Placental pericyte (primary cell): Measurements from ENCODE around the gene TTC31. TPM values are rescaled to one million over a fixed set of nuclear protein-coding genes. Genes with fewer than 3 reads are reported as not detected.

Experiments used
- total RNA-seq: library from RNA; depleted of rRNA; stranded (reverse); fragments of >200 nt; gene quantifications from 2 replicates; pipeline ENCODE4 v1.2.3, GENCODE V29; 2012

The TTC31 gene
- 19.9 and 22.8 TPM in 2 replicates for total RNA-seq

DNA sequence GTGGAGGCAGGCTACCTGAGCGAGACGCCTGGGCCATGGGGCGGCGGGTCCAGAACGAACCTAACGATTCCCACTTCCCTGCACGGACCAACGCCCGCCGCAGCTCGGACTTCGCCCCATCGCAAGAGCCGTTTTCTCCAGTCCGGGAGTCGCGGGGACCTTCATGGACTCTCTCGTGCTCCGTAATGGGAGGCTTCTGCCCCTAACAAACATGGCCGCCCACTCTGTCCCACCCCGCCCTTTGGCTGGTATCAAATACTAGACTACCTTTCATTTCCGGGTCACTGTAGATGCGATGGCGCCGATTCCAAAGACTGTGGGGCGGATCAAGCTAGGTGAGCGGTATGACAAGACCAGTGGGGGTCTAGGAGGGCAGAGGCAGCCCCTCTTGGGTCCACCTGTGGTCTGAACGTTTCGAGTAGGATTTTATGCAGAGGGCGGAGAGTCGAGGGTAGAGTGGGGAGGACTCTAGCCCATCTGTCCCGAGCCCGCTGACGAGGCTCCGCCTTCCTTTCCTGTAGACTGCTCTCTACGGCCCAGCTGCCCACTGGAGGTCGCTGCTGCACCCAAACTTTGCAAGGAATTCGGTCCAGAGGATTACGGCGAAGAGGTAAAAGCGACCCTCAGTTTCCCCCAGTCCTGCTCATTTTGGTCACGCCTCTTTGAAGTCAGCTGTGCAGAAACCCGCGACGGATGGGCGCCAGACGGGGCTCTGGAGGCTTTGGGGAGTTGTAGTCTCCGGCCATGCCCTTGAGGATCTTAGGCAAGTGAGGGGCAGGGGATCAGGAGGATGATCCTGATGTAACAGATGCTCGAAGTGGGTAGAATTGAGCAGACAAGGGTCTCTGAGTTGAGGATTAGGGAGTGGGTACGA, at the start of gene TTC31, which contains the start of gene CCDC142:
Gene TTC31, plus strand, starts transcription at position 281 of the 874 bp plus-strand sequence. Its CDS starts 15 bp downstream, at position 296.
Gene CCDC142, minus strand, starts transcription at position 198 of the 874 bp plus-strand sequence. Its CDS starts 161 bp downstream, at position 37.

DNA sequence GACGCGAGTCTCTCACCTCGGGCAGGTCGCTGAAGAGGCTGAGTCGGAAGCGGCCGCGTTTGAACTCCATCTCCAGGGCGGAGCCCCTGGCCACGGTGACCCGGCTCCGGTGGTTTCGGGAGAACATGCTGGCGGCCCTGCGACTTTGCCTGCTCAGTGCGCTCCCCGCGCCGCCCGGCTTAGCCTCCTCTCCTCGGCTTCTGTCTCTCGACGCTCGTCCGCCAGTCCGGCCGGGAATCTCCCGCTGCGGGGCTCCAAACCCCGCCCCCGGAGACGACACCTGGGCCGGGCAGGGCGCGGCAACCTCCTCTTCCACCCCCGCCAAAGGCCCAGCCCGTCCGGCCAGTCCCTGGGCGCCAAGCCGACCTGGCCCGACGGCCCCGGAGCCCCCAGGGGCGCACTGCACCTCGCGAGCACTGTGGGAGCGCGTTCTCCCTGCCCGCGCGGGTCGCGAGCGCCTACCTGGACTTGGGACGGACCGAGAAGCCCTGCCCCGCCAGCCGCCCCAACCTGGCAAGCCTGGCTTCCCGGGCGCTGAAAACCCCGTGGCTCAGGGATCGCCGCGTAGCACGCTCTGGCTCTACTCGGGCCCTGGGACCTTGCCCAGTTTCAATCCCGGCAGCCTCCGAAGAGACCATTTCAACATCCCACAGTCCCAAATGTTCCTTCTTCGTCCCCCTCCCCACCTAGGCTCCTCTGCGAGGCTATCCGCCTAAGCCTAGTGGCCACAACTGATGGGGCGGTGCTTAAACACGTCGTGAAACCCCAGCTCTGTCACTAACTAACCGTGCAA, 41.0 kb upstream of the TTC31 start, which contains the start of gene RTKN:
Gene RTKN, minus strand, starts transcription at position 248 of the 793 bp plus-strand sequence. Its CDS starts 121 bp downstream, at position 127.

DNA sequence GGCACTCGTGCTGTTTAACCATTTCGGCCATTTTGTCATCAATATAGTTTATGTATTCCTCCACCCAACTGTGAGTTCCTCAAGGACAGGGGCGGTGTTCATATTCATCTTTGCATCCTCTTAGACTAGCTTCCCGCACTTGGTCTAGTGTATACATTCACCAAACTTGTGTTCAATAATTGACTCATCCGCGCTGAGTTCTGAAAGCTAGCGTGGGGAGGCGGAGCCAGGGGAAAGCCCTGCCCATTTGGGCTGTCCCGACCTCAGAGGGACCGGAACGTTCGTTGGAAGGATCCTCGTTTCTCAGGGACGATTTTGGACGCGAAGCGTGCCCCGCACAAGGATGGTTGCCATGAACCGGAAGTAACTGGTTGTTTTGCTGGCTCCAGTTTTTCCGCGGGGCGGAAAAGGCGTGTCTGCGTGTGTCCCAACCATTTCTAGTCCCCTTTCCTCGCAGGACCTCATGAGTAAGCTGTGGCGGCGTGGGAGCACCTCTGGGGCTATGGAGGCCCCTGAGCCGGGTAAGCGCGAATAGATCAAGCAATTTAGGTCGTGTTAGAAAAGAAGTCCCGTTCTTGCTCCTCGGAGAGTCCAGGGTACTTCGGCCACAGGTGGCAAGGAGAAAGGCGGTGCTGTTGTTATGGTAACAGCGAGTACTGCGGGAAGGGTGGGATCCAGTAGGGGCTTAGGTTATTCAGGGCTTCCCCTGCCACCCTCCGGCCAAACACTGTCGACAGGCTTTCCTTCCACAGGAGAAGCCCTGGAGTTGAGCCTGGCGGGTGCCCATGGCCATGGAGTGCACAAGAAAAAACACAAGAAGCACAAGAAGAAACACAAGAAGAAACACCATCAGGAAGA, 28.0 kb upstream of the TTC31 start, which contains the start of gene INO80B:
Gene INO80B, plus strand, starts transcription at position 434 of the 858 bp plus-strand sequence. Its CDS starts 30 bp downstream, at position 464.

DNA sequence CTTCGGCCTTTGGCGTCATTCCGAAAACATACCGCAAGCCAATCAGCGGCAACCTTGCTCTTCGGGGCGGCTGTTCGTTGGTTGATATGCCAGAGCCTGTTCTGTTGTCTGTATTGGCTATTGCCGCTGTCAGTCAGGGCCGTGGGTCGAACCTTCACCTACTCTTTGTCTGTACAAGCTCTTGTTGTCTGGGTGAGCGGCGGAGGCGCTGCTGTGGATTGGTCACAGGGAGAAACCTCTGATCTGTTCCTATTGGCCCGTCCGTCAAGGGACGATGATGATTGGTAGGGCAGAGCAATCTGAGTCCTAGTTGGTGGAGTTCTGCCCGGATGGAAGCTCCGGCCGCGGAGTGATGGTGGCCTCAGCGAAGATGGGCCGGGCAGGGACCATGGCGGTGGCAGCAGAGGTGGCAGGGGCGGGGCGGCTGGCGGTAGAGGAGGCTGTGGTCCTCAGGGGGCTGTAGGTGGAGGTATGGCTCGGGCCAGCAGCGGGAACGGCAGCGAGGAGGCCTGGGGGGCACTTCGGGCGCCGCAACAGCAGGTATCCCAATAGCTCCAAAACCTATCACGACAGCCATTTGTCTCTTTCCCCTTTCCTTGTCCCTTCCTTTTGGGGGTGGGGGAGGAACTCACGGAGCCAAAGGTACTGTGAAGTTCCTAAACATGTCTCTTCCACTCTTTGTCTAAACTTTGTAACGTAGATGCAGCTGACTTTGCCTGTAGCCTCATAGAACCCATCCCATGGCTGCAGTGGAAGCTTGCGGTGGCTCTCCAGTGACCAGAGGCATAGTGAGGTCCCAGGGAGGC, 24.5 kb upstream of the TTC31 start, which contains the start of gene WBP1:
Gene WBP1, plus strand, starts transcription at position 307 of the 806 bp plus-strand sequence. Its CDS starts 165 bp downstream, at position 472.

DNA sequence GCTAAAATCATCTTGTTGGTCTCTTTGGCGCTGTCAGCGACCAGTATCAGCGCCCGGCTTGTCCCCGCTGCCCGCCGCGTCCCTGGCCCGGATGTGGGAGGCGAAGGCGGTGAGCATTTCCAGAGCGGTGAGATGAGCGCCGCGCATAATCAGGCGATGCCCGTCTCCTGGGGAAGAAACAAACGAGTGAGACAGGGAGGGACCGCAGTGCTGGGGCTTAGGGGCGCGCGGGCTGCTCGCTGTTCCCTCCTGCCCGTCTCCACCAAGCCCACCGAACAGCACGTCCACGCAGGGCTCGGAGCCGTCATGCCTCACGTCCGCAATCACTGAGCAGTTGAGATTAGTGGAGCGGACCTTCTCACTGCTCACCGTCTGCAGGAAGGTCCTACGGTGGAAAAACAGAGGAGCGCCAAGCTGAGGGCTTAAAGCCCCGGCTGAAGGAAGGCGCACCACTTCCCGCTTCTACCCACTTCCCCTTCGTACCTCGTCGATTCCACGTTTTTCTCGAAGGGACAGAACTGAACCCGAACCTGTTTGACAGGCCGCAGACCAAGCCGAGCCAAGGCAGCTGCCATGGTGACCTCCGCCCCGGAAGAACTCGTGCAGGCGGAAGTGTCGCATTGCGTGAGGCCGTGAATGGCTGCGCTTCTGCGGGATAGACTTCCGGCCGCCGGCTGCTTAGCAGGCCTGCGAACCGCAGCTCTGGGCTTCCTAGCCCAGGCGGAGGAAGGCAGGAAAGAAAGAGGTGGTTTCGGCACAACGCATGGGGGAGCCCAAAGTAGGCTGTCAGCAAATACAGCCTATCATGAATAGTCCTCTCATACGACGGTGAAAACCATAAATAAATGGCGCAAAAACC, 10.6 kb upstream of the TTC31 start, which contains the start of gene MRPL53:
Gene MRPL53, minus strand, starts transcription at position 595 of the 859 bp plus-strand sequence. Its CDS starts 20 bp downstream, at position 575.

DNA sequence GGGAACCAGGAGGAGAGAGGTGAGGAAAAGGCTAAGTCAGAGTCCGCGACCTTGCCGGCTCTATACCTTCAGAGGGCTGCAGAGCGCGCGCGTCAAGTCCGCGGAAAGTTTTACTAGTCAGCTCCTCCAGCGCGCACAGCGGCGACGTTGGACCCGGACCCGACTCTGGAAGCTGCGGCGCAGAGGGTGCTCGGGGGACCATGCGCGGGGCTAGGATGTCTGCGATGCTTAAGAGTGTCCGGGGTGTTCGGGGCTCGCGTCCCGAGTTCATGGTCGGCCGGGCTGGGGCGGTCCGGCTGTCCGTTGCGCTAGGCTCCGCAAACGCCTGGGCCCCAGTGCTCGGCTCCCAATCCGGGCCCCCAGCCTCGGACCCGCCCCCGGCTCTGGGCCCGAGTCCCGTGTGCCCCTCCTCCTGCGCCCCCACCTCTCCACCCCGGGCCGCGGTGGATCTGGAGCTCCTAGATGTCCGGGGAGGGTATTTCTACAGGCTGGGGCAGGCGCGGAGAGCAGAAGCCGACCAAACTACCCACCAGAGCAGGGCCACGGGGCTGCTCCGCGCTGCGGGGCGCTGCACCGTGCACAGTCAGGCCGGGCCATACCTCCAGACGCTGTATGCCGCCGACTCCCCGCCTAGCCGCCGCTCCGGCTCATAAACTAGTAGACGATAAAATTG, 16.5 kb downstream of the TTC31 start, which contains the start of gene LBX2:
Gene LBX2, minus strand, starts transcription at position 337 of the 673 bp plus-strand sequence. Its CDS starts 66 bp downstream, at position 271.

DNA sequence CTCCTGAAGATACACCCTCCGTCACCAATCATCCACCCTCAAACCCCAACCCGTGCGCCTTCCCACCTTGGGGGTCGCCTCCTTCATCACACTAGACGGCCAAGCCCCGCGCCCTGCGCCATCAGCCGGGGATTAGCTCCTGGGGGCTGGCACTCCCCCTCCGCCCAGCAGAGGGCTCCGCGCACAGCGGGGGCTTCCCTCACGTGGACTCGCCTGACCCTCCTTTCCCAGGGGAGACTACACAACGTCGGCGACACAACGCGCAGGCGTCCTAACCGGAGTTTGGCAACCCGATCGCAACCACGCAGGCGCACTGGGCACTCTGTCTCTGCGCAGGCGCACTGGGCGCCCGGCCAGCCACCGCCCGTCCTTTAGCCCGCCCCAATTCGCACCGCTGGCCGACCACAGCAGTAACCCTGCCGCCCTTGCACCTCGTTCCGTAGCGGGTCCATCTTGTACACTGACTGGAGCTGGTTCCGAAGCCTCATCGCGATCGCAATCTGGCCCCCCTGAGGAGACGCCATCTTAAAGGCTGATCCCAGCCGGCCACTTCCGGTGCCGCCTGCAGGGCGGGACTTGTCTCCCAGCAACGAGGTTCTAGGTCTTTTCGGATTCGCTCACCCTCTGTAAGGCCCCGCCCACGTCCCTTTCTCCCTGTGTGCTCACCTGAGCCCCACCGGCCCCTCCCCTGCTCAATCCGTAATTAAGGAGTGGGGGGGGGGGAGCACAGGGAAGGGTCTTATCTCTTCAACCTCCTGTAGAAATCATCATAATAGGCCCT, 24.5 kb downstream of the TTC31 start, which contains the start of gene PCGF1:
Gene PCGF1, minus strand, starts transcription at position 551 of the 781 bp plus-strand sequence. Its CDS starts 27 bp downstream, at position 524.

DNA sequence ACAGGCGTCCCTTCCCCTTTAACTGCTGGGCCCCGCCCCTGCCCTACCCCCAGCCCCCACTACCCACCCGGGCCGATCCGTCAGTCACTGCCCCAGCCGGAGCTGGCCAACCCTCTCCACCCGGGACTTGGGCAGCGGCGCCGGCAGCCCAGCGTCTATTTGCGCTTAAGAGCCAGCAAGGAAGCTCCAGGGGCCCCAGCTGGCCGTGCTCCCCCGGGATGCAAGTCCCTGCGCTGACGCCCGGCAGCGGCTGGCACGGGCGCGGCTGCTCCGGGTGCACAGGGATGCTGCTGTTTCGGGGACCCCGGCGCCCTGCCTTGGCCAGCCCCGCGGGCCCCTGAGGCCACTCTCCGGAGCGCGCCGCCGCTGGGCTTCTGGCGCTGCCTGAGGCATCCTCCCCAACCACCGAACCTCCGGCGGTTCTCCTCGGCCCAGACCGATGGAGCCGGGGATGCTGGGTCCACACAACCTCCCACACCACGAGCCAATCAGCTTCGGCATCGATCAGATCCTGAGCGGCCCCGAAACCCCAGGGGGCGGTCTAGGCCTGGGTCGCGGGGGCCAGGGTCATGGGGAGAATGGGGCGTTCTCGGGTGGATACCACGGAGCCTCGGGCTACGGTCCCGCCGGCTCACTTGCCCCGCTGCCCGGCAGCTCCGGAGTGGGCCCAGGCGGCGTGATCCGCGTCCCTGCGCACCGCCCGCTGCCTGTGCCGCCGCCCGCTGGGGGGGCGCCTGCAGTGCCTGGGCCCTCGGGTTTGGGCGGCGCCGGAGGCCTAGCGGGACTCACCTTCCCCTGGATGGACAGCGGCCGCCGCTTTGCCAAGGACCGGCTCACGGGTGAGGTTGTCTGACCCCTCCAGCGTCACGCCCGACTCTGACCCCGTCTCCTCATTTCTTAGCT, 31.7 kb downstream of the TTC31 start, which contains the start of gene TLX2:
Gene TLX2, plus strand, starts transcription at position 83 of the 903 bp plus-strand sequence. Its CDS starts 357 bp downstream, at position 440.

DNA sequence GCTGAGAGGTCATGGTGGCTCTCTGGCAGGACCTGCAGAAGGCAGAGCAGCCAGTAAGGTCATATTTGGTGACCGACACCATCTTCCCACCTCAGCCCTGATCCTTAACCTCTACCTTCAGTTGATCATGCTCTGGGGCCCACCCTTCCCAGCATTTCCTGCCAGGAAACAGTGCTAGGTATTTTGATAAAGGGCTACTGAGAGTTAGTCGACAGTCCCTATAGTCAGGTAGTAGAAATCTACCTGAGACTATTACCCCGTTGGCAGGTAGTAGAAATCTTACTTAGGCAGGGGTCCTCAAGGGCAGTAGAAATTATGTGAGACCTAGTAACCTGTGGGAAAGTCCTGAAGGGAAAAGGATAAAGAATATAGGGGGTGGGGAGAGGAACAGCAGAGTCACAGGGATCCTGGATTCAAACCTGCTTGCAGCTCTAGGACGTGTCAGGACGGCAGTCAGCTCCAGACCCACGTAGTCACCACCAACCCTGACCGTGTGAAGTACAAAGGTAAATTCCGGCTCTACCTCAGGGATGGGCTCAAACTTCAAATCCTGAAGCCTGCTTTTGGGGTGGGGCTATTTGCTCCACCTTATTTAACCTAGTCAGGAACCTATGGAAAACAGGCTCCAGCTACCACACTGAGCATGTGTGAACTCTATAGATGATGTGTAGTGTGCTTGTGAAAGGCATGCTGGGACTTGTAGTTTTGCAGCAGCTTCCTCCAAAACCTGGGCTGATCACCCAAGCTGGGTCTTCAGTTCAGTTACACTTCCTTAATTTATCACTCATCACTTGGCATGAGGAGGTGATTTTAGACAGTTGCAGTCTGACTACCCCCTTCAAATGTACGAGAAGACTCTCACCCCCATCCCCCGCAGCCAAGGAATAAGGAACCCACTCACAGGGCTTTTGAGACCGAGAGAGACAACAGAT, 43.1 kb downstream of the TTC31 start, which contains the start of gene DQX1:
Gene DQX1, minus strand, starts transcription at position 515 of the 932 bp plus-strand sequence. Its CDS starts 502 bp downstream, at position 13.

DNA sequence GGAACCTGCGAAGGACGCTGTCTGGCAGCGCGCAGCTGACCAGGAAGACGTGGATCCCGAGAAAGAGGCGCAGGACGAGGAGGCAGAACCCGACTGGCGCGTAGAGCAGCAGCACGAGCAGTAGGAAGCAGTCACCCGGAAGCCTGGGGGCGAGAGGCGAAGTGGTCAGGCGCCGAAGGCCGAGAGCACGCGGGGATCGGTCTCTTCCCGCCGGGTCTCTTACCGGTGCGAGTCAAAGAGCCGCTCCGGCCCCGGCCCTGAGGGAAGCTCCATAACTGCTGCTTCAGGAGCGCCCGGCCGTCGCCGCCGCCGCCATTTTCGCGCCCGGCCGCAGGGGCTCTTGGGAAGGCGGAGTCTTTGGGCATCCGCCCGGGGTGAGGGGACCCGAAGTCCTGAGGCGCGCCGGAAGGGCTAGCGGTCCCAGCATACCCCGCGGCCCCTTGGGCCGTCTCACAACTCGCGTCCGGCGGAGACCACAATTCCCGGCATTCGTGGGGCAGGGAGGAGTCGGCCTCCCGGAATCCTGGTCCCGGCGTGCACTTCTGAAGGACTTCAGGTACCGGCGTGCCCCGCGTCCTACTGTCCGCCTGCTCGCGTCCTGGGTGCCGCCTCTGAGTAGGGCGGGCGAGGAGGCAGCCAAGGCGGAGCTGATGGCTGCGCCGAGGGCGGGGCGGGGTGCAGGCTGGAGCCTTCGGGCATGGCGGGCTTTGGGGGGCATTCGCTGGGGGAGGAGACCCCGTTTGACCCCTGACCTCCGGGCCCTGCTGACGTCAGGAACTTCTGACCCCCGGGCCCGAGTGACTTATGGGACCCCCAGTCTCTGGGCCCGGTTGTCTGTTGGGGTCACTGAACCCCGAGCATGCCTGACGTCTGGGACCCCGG, 46.7 kb downstream of the TTC31 start, which contains the start of the genes AUP1 and HTRA2:
Gene AUP1, minus strand, starts transcription at position 350 of the 882 bp plus-strand sequence. Its CDS starts 77 bp downstream, at position 273.
Gene HTRA2, plus strand, starts transcription at position 577 of the 882 bp plus-strand sequence. Its CDS starts 74 bp downstream, at position 651.

